ENCODE data around the gene ALDH5A1. TPM values are rescaled to one million over a fixed set of nuclear protein-coding genes. Genes with fewer than 3 reads are reported as not detected.

The ALDH5A1 gene
- total RNA-seq, 2 donors from 2014 or later, result 4.6 to 6.2 TPM

- H3K27ac ChIP-seq, result no peak overlapping the region
- H3K4me1 ChIP-seq (ENCODE audit: control insufficient read depth in 1 of 2, low read depth in 2 of 2), result peaks cover 0 to 24% of the 10 kb centered on the region in 2 donors
- no peak for TF ChIP-seq CTCF (IDR thresholded peaks at IDR 0.05)
- no peaks in the 10 kb centered on the region for H3K9me3 ChIP-seq
- H3K27me3 ChIP-seq (replicated peaks; ENCODE audit: insufficient read depth), result no peaks in the 10 kb centered on the region
- DNase-seq (ENCODE audit: low spot score) (no peak), ATAC-seq (ENCODE audit: insufficient number of reproducible peaks, low FRiP score, low read depth) (no peak)
- no peaks in the 10 kb centered on the region for H3K36me3 ChIP-seq
- H3K4me3 ChIP-seq, result no peak overlapping the region
Observed at GRCh38 chr6:24492475-24492874, 2.3 kb upstream of the ALDH5A1 start.

- TF ChIP-seq CTCF (IDR thresholded peaks at IDR 0.05), result no peak
- no peaks in the 10 kb centered on the region for H3K9me3 ChIP-seq
- DNase-seq (ENCODE audit: low spot score) (no peak), ATAC-seq (ENCODE audit: insufficient number of reproducible peaks, low FRiP score, low read depth) (no peak)
- no peaks in the 10 kb centered on the region for H3K27me3 ChIP-seq (replicated peaks; ENCODE audit: insufficient read depth)
- no peaks in the 10 kb centered on the region for H3K36me3 ChIP-seq
- peak overlapping the region; percentile 84 to 88 for H3K27ac ChIP-seq
- H3K4me1 ChIP-seq (ENCODE audit: control insufficient read depth in 1 of 2, low read depth in 2 of 2), result peaks cover 0 to 24% of the 10 kb centered on the region in 2 donors
- H3K4me3 ChIP-seq, result peak overlapping the region; percentile 81
Observed at GRCh38 chr6:24493945-24494820, 586 bp upstream of the ALDH5A1 start.

- DNase-seq (ENCODE audit: low spot score) (no peak), ATAC-seq (ENCODE audit: insufficient number of reproducible peaks, low FRiP score, low read depth) (no peak)
- peaks cover 2 to 29% of the 10 kb centered on the region in 2 donors for H3K4me1 ChIP-seq (ENCODE audit: control insufficient read depth in 1 of 2, low read depth in 2 of 2)
- no peaks in the 10 kb centered on the region for H3K9me3 ChIP-seq
- H3K36me3 ChIP-seq, result no peaks in the 10 kb centered on the region
- H3K4me3 ChIP-seq, result no peak overlapping the region
- H3K27me3 ChIP-seq (replicated peaks; ENCODE audit: insufficient read depth), result no peaks in the 10 kb centered on the region
- H3K27ac ChIP-seq, result no peak overlapping the region
- no peak for TF ChIP-seq CTCF (IDR thresholded peaks at IDR 0.05)
Observed at GRCh38 chr6:24497254-24497970, 2.6 kb downstream of the ALDH5A1 start.

- DNase-seq (ENCODE audit: low spot score), result no peak
- no peaks in the 10 kb centered on the region for H3K9me3 ChIP-seq
Observed at GRCh38 chr6:24500683-24501082, 5.9 kb downstream of the ALDH5A1 start.

More at GRCh38 chr6:24500683-24501082, 5.9 kb downstream of the ALDH5A1 start:
- H3K27ac ChIP-seq, result no peak overlapping the region
- no peaks in the 10 kb centered on the region for H3K27me3 ChIP-seq (replicated peaks; ENCODE audit: insufficient read depth)
- H3K4me3 ChIP-seq, result no peak overlapping the region
- H3K4me1 ChIP-seq (ENCODE audit: control insufficient read depth in 1 of 2, low read depth in 2 of 2), result peaks cover 4 to 13% of the 10 kb centered on the region in 2 donors
- ATAC-seq (ENCODE audit: insufficient number of reproducible peaks, low FRiP score, low read depth), result no peak
- TF ChIP-seq CTCF (IDR thresholded peaks at IDR 0.05), result no peak
- H3K36me3 ChIP-seq, result peaks cover 11% of the 10 kb centered on the region

All from thoracic aorta (tissue), 2 donors.